Right ventricle myocardium superior (tissue), 1 donor: ENCODE results near the gene JMY. TPM values are rescaled to one million over a fixed set of nuclear protein-coding genes. Genes with fewer than 3 reads are reported as not detected.
A peak's percentile ranks its signal among the peaks of the same experiment; 100 is the strongest.

Experiments
- ATAC-seq: fragments of 200-7000 bp; cut with Tn5 transposase; one replicate; pipeline ENCODE4 v1.9.1; 2020; ENCODE audit warnings: mild to moderate bottlenecking; ENCODE audit not compliant: poor library complexity
- DNase-seq: peaks from one replicate; pipeline ENCODE4 v3.0.0-alpha.2; 2020
- intact Hi-C: fragments of 100-400 bp; cut with DNase I; formaldehyde crosslinking; loops from one replicate; pipeline ENCODE4 v1.11.2; 2022
- long read RNA-seq: library from polyadenylated mRNA; unstranded; transcript quantifications from one replicate; pipeline ENCODE4 v2.0.0, GENCODE V29; 2021
- total RNA-seq: library from RNA; stranded (reverse); fragmentation: NEBNext Ultra II Directional; extraction: Animal tissue kit (Norgen Biotek cat#: 25700); gene quantifications from one replicate; pipeline ENCODE4 v1.2.1, GENCODE V29; 2021
- donor health status: DM: no; HTN: yes; CAD: no; lungs with severe emphysema.

JMY gene, protein sequence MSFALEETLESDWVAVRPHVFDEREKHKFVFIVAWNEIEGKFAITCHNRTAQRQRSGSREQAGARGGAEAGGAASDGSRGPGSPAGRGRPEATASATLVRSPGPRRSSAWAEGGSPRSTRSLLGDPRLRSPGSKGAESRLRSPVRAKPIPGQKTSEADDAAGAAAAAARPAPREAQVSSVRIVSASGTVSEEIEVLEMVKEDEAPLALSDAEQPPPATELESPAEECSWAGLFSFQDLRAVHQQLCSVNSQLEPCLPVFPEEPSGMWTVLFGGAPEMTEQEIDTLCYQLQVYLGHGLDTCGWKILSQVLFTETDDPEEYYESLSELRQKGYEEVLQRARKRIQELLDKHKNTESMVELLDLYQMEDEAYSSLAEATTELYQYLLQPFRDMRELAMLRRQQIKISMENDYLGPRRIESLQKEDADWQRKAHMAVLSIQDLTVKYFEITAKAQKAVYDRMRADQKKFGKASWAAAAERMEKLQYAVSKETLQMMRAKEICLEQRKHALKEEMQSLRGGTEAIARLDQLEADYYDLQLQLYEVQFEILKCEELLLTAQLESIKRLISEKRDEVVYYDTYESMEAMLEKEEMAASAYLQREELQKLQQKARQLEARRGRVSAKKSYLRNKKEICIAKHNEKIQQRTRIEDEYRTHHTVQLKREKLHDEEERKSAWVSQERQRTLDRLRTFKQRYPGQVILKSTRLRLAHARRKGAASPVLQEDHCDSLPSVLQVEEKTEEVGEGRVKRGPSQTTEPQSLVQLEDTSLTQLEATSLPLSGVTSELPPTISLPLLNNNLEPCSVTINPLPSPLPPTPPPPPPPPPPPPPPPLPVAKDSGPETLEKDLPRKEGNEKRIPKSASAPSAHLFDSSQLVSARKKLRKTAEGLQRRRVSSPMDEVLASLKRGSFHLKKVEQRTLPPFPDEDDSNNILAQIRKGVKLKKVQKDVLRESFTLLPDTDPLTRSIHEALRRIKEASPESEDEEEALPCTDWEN
- total RNA-seq = 9.7 TPM
- long read RNA-seq, full-length matches to known transcripts = 1 of 8 reads
- long read RNA-seq, partial matches to known transcripts = 2 of 8 reads
- long read RNA-seq, other reads (novel, unspliced or antisense) = 5 of 8 reads

DNA sequence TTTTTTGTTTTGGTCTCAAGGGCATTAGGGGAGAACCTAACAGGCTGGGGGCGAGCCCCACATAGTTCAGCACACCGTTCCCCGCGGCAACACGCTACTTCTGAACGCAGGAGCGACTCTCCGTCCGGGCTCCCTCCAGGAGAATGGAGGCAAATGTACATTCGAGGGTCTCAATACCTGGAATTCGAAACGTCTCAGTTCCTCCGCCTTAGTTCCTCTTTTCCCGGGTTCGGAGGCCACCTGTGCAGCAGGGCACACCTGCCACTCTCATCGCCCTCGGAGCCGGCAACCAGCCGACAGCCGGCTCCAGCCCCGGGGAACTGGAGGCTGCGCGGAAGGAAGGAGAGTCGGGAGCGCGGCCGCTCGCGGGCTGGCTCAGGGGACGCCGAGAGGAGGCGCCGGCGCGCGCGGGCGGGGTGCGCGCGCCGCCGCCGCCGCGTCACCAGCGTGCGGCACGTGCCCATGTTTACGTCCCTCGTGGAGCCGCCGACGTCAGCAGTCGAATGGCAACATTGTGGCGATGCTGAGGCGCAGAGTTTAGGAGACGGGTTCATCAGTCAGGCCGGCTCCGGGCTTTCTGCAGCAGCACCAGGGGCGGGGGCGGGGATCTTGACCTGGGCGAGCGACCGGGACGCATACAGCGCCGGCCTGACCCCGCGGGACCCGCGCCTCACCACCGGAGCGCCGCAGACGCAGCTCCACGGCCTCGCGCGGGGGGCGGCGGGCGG, at the start of gene JMY:
Gene JMY, plus strand, starts transcription at position 498 of the 728 bp plus-strand sequence. CDS start 520 bp downstream, outside the sequence.
- ATAC-seq (peak; percentile 95), DNase-seq (peak; percentile 93)
- intact Hi-C loops = no loop called here

GRCh38 chr5:79186455-79186854, 49.5 kb upstream of the JMY start:
- no peak for ATAC-seq
- no peak for DNase-seq
- intact Hi-C loops = no loop called here

DNA sequence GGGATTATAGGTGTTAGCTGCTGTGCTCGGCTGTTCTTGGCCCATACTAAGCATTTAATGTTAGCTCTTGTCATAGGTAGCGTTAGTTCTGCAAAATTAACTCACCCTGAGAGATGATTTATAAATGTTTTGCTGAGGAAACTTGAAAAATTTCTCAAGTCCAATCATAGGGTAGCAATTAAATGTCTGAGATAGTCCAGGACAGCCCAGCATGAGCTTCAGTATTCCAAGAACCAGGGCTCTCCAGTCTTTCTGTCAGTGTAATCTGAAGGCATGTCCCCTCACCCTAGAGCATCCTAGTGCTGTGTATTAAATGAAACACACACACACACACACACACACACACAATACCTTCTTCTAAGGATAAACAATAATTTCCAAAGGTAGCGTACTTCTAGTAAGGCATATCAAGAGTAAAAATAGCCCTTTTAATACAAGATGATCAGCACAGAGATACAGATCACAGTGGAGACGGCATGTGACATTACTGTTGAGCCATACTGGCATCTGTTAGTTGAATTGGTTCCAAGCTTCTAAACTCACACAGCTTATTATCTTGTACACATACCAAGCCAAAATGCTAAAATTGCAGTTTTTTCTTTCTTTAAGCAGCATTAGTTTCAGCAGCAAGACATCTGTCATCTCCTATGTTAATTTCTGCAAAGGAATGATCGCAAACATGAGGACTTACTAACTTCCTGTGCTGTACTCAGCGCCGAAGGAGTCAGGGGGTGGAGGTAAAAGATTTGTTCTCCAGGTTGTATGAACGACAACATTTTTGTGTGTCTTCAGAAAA, 46.3 kb upstream of the JMY start:
- DNase-seq (no peak), ATAC-seq (no peak)
- intact Hi-C loops = no loop called here

DNA sequence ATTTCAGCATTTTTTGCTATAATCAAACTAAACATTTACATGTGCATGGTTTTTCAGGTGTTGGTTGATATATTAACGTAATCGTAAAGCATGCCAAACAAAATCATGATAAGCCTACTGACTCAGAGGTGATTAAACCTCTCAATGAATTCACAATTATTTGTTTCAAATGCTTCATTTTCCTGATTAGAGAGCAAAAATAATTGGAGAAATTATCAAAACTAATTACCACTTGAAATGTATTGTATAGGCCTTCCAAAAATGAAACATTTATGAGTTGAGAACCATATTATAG, 45.7 kb upstream of the JMY start:
- intact Hi-C loops = no loop called here
- ATAC-seq (no peak), DNase-seq (no peak)

GRCh38 chr5:79191457-79191856, 44.5 kb upstream of the JMY start:
- ATAC-seq (no peak), DNase-seq (no peak)
- intact Hi-C loops = no loop called here

DNA sequence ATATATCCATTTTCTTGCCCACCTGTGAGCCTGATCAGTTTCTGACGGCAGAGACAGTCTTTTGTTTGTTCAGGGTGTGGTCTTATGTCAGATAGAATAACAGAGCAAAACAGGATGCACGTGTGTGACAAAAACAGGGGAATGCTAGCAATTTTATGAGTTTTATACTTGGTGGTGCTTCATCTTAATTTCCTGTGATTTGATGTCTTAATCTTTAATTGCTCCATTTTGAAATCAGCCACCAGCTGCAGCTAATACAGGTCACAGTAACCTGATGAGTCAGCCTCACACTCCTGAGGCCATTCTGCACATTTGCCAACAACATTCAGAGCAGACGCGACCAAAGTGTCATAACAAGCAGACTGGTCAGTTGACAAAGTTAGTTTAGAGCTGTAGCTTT, 42.3 kb upstream of the JMY start:
- intact Hi-C loops = no loop called here
- DNase-seq = no peak
- no peak for ATAC-seq

- intact Hi-C loops = no loop called here
- no peak for ATAC-seq
- DNase-seq = no peak
Measured at GRCh38 chr5:79200573-79201183, 35.3 kb upstream of the JMY start.

- ATAC-seq = no peak
- intact Hi-C loops = no loop called here
- no peak for DNase-seq
Measured at GRCh38 chr5:79201206-79201605, 34.7 kb upstream of the JMY start.

DNA sequence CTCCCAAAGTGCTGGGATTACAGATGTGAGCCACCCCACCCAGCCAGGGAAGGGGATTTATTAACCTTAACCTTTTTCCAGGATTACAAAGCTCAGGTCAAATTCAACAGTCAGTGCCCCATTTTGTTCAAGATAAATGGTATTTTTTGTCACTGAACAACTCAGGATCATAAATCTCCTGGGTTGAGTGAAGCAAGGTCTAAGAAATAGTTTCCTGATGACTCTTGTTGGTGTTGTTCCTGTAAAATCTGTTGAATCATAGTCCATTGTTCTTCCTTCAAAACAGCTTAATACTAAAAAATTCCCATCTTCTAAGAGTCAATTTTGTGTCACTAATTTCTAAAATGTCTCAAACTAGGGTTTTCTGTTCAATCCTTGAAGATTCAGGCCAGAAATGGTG, 33.9 kb upstream of the JMY start:
- DNase-seq = no peak
- ATAC-seq = no peak
- intact Hi-C loops = no loop called here

DNA sequence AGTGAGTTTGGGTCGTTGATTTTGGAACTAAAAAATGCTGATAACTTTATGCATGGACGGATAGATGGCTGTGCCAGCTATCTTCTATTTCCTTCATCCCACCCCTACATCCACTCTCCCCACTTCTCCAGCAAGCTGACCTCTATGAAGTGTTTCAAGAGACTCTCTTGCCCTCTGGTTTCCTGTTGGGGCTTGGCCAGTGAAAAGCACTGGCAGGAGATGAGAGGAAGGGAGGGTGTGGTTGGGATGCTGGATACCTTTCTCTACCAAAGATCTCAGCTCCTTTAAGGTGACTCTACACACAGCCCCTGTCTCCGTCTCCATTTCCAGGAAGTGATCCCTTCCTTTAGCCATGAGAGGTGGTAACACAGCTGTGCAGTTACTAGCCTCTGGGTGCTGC, 30.0 kb upstream of the JMY start:
- no peak for DNase-seq
- no peak for ATAC-seq
- intact Hi-C loops = no loop called here

GRCh38 chr5:79206541-79206940, 29.4 kb upstream of the JMY start:
- intact Hi-C loops = no loop called here
- DNase-seq = no peak
- no peak for ATAC-seq

DNA sequence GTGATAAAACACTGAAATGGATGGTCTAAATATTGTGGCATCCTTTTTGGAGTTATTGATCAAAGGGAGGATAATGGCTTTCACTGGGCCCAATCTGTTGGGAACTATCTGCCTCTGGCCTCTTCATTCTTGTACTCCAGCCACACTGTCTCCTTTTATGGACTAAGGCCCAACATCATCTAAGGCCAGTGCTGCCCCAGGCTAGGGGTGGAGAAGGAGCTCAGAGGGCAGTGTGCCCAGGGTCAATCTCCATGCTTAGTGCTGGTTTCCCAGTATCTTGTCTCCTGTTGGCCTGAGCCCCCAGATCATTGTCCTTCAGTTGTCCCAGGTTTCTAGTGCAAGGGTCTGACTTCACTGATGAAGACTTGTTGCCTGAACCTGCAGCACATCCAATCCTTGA, 26.4 kb upstream of the JMY start:
- ATAC-seq (no peak), DNase-seq (no peak)
- intact Hi-C loops = no loop called here

DNA sequence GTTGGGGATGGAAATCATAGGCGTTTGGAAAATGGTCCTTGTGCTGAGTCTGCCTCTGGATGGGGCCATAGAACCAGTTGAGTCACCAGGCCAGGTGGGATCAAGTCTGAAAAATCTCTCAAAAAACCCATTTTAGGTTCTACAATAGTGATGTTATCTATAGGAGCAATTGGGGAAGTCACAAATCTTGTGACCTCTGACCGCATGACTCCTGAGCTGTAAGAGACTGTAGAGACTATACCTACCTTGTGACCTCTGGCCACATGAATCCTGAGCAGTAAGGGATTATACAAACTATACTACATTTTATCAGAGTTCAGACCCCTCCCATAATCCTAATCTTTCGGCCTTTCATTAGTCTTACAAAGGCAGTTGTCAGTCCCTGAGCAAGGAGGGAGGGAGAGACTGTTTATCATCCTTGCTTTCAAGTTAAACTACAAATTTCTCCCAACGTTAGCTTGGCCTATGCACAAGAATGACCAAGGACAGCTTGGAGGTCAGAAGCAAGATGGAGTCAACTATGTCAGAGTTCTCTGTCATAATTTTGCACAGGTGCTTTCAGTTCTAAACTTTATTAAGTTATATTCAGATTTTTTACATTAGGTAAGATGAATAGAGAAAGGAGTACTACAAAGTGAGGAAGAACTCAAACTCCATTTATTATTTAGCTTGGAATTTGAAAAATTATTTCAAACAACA, 11.5 kb upstream of the JMY start:
- no peak for ATAC-seq

DNA sequence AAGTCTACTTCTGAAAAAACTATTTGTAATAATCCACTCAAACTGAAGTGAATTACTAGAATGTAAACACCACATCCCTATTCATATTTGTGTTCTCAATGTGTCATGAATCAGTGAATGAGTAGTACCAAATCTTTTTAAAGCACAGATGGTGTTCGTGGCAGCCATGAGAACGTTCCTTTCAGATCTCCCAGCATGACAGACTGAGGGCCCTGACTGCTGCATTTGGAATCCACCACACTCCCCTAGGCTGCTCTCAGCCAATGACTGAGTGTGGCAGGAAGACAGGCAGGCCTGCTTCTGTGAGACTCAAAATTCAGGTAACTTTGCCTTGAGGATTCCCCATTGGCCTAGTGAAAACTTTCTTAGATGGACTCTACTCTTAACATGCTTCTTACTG, 10.9 kb upstream of the JMY start:
- intact Hi-C loops = no loop called here
- ATAC-seq = no peak
- no peak for DNase-seq

More for the DNA sequence above, 11.5 kb upstream of the JMY start:
- DNase-seq = no peak
- intact Hi-C loops = no loop called here

- intact Hi-C loops = no loop called here
- no peak for ATAC-seq
Measured at GRCh38 chr5:79225441-79225840, 10.5 kb upstream of the JMY start.

DNA sequence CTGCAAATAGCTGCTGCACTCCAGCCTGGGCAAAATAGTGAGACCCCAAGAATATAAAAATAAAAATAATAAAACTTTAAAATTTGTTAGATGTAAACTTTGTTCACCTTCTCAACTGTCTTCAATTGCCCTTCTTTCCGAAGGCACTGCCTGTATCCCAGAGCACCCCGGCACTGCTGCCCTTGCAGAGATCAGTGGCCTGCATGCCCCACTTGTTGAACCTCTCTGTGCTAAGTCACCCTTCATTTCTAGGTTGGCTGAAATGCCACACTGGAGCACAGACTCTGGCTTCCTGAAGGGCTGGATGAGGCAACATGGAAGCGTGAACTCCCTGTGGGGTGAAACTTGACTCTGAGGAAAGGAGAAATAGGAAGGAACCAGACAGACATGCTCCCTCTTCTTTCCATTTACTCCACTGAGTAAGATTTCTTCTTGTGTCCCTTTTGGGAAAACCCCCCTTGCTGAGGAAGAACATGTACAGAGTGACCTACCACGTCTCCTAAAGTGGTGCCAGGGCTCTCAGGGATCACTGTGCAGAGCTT, 8.4 kb upstream of the JMY start:
- DNase-seq (no peak), ATAC-seq (no peak)
- intact Hi-C loops = no loop called here

More at GRCh38 chr5:79225441-79225840, 10.5 kb upstream of the JMY start:
- DNase-seq = no peak
